Epithelial cell of proximal tubule (primary cell): ENCODE data around the gene PTPRCAP. TPM values are rescaled to one million over a fixed set of nuclear protein-coding genes. Genes with fewer than 3 reads are reported as not detected.
"Not testable (repeated sequence)": the region's sequence is repeated elsewhere in the genome, so short reads cannot be mapped to it uniquely, and the experiment has no call there.

Source experiments
- DNase-seq: peaks from one replicate; pipeline ENCODE4 v3.0.0-alpha.2; 2011; ENCODE audit warnings: low read depth
- H3K4me3 ChIP-seq: 2 replicates; pipeline ENCODE4 v1.5.1; 2011; ENCODE audit warnings: low read depth, mild to moderate bottlenecking, low read length
- CTCF ChIP-seq: conservative IDR thresholded peaks from 2 replicates; pipeline ENCODE4 v1.5.1; 2012; ENCODE audit warnings: low read depth, mild to moderate bottlenecking, low read length
- total RNA-seq: library from RNA; depleted of rRNA; stranded (reverse); fragments of >200 nt; gene quantifications from 2 replicates; pipeline ENCODE4 v1.2.3, GENCODE V29; 2015

Gene PTPRCAP
- 1.5 and 3.6 TPM in 2 replicates for total RNA-seq

- no peak for DNase-seq
Measured at GRCh38 chr11:67437082-67437808, at the start of gene PTPRCAP. Gene PTPRCAP, minus strand, starts transcription at chr11:67437682. Its CDS starts 63 bp downstream, at chr11:67437619.

GRCh38 chr11:67486481-67487195, 49.2 kb upstream of the PTPRCAP start:
- DNase-seq, result no peak
- H3K4me3 ChIP-seq, result no peak overlapping the region
- TF ChIP-seq CTCF, result no peak

More at GRCh38 chr11:67437082-67437808, at the start of gene PTPRCAP:
- no peak within 1 kb of the TSS for H3K4me3 ChIP-seq
- no peak for TF ChIP-seq CTCF

- not testable (repeated sequence) for H3K4me3 ChIP-seq, DNase-seq
Measured at GRCh38 chr11:67485873-67486361, 48.4 kb upstream of the PTPRCAP start.

- no peak overlapping the region for H3K4me3 ChIP-seq
- no peak for TF ChIP-seq CTCF
- DNase-seq, result no peak
Measured at GRCh38 chr11:67484847-67485311, 47.4 kb upstream of the PTPRCAP start.

- H3K4me3 ChIP-seq, result peak overlapping the region; percentile 68
- no peak for TF ChIP-seq CTCF
- DNase-seq, result no peak
Measured at GRCh38 chr11:67483831-67484665, 46.6 kb upstream of the PTPRCAP start.

- DNase-seq, result peak; percentile 88
- TF ChIP-seq CTCF, result peak; percentile 21
- H3K4me3 ChIP-seq, result peak within 1 kb of the TSS; percentile 68
Measured at GRCh38 chr11:67482827-67483798, 45.6 kb upstream of the PTPRCAP start, which contains the start of gene AIP. Gene AIP, plus strand, starts transcription at chr11:67483026. Its CDS starts 133 bp downstream, at chr11:67483159.
